Fibroblast of peridontal ligament (primary cell): ENCODE results near the gene FGF12.
A peak's percentile ranks its signal among the peaks of the same experiment; 100 is the strongest.

Experiments
- DNase-seq: peaks from one replicate; pipeline ENCODE4 v3.0.0-alpha.2; 2010; ENCODE audit errors: extremely low read depth

The FGF12 gene

DNA sequence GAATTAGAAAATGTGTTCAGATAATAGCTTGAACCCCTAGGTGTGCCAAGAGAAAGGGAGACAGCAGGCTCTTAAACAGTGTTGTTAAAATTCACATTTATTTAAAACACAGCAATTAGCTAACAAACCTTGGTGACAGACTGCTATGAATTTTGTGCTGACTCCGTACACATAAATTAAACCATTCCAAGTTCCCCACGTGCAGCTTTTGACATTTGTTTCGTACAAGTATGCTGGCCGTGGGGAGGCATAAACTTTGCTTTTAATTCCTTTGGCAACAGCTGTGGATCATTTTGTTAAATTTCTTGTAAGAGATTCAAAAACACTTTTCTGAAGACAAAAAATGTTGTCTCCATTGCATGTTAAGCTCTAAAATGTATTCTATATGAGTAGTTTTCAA lies 465.3 kb downstream of the FGF12 start:
- no peak for DNase-seq

DNA sequence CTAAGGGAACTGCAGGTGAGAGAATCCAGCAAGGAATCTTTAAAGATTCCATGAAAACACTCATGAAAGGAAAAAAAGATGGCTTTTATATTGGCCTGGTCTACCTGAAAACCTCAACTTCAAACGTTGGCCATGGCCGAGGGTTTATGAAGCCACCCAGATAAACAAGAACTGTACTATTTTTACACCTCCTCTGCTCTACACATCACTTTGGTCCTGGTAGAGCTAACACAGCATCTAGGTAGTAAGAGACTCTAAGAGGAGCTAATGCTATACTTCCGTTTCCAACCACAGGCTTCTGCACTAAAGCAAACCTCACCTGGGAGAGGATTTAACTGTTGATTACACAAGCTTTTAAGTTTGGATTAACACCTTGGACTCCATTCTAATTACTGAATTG lies 466.2 kb downstream of the FGF12 start:
- no peak for DNase-seq

DNA sequence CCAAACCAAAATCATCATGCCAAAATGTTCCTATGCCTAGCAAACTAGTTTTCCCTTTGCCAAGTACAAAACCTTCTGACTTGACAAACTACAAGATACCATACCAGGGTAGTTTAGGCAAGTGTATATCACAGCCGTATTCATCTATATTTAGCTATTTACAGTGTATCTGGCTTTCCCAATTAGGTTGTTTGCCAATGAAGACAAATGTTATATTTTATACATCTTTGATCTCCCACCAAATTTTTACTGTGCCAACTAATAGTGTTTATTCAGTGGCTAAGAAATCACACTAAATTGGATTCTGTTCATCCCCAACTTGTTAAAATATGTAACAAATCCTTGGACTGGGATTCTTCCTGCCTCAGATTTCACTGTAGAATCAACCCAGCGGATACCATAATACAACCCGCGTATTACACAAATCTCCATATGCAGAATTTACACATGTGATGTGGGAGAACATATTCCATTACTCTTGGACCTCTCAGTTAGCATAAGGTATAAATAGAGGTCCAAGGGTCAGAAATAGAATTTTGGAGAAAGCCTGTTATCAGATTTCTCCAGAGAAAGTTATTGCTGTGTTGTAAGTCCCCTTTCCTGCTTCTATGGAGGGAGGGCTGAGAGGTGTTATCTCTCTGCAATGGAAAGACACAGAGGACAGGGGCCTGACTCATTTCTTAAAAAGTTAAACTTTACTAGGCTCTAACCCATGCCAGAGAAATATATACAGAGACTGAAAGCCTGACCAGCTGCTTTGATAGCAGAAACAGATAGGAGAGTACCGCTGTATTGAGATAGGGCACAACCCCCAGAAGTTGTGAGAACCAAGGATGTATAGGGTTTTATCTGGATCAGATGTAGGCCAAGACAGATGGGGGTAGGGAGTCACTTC lies 467.0 kb downstream of the FGF12 start:
- no peak for DNase-seq

DNA sequence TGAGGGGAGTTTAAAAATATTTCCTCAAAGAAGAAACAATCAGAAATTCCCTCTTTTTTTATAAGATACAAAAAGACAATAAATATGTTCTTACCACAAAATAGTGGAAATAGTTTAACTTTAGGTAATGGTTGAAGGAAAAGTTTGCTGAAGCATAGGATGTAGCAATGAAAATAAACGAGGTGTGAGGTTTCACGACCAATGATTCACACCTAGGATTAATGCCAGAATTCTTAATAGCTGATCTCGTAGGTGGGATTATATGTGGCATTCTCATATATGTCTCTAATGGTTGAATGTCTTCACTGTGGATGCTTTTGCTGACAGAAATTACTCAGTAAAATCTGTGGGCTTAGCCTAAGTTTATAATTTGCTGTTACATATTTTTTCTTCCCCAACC lies 467.7 kb downstream of the FGF12 start:
- DNase-seq = no peak

DNA sequence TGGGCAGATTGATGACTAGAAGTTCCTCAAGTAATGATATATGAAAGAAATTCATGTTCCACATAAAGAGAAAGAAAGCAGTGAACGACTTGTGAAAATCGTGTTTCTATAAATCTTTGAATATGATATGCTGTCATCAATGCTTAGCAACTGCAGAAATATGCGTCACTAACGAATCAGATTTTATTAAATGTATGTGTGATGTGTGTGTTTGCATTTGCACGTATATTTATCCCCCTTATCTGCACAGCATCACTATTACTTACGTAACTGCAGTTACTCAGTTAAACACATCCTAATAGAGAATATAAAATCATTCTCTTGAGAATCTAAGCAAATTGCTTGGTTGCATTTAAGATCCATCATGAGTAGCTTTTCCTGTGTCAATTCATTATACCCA lies 468.6 kb downstream of the FGF12 start:
- DNase-seq = no peak

DNA sequence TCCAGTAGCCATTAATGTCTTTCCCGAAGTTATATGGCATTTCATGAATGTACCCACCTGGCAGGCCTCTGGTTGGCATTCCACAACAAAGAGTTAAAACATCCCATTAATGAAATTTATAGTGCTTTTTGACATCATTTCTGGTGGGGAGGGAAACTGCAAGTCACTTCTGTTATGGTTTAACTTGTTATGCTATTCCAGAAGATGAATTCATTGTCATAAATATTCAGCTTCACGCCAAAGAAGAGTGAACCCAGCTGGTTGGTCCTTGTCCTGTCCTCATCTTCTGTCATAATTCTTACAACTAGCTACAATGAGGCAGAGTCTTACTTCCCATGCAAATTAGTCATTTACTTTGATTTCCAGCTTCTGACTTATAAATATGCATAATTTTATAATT lies 471.5 kb downstream of the FGF12 start:
- no peak for DNase-seq

DNA sequence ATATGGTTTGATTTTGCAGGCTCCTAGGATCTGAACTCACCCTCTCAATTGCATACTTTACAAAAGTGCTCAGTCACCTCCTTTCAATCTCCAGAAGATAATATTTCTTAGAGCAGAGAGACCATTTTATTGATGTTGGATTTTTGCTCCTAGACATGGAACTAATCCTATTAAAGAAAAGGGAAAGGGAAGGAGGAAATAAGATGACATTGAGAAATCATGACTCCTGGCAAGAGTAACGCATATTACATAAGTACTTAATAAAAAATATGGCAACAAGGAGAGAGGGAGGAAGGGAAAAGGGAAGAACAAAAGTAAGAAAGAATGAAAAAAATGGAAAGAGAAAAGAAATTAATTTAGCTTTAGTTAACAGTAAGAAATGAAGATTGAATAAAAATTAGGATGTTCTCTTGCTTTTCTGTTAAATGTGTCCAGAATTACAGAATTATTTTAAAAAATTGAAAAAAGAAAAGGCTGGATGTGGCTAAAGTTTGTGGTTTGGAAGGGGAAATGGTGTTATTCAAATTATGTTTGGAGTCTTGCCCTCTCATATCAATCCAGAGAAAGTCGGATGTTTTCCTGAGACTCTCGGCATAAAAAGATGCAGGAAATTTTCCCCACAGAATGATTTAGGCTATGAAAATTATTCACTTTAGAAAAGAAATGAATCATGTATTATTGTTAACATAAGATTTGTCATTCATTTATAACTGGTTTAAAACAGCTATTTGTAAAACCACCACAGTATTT lies 474.0 kb downstream of the FGF12 start:
- no peak for DNase-seq

DNA sequence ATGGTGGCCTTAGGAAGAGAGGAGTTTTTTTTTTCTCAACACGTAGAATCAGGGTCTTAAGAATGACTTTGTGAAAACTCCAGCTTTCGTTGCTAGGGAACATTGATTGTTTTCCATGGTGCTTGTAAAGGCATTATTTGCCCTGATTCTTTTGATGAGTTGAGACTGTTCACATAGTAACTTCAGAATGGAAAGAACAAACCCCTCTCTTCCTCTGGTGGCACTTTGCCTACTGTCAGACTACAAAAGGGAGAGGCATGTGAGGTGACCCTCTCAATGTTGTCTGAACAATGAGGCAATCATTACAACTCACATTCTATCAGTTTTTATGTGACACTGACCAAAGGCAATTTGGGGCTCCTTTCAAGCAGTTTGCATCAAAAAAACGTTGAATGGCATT lies 477.8 kb downstream of the FGF12 start:
- DNase-seq = no peak

DNA sequence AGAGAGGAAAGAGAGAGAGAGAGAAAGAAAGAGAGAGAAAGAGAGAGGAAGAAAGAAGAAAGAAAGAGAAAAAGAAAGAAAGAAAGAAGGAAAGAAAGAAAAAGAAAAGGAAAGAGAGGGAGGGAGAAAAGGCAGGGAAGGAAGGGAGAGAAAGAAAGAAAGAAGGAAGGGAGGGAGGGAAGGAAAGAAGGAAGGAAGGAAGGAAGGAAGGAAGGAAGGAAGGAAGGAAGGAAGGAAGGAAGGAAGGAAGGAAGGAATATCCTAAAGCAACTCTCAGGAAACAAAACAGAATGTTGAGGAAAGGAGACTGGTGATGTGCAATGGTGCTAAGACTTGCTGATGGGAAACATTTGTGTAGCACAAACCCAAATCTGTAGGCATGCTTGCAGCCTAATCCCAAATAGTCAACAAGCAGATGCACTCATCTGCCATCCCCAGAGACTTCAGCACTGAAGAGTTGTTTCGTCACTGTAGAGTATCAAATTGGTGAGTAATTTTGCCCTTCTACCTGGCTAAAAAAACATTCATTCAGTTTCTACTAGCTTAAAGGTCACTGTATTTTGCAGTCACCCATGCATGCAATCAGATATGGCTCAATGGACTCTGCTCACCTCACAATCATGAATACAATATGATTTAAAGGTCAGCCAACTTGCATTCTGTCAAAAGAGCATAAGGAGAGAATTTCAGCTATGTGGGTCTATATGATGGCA lies 480.3 kb downstream of the FGF12 start:
- DNase-seq = no peak

DNA sequence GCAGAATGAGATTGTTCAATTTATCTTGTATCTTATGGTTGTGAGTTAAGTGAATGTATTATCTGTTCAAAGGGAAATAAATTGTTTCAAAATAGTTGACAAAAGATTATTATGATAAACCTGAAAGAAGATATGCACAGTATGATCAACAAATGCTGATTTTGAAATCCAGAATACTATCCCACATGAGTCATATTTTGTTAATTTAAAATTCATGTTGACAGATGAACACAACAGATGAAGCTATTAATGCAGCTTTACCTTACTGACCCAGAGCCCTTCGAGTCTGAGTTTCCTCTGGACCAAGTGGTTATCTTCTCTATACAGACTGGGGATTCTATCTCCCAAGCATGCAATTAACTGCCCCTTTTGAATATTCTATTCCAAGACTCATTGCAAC lies 482.8 kb downstream of the FGF12 start:
- DNase-seq = no peak

DNA sequence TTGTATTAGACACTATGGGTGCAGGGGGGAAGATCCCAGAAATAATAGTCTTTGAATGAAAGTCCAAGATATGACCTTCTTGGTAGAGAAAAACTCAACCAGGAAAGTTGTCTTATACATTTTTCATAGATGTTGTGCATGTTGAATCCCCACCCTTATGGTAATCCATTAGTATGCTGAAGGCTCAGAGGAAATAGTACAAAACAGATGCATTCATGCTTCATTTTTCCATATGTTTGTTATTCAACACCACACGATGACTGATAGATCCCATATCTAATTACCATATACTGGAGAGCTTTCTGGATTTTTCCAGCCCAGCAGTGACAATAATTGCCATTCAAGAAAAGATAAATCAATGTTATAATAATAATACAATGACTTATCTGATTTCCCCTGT lies 487.4 kb downstream of the FGF12 start:
- no peak for DNase-seq

DNA sequence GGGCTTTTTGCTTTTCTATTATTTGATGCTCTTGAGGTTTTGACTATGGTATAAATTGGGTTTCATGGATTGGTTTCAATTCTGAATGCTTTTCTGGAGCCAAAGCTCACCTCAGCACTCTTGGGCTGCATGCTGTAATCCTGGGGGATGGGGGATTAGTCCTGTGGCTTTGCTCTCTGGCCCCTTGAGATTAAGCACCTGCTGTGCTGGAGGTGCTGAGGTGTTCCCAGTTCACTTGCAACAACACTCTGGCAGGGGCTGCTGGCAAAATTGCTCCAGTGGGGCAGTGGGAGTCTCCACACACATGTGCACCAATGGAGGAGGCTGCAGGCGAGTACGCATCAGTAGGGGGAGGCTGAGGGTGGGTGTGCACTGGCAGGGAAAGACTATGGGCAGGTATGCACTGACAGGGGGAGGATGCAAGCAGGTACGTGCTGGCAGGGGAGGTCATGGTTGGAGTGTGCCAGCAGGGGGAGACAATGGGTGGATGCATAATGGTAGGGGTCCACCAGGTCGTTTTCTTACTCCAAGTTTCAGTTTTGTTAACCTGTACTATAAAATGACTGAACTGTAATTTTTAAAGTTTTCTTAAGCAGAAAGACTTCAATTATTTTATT lies 489.2 kb downstream of the FGF12 start:
- DNase-seq = no peak

DNA sequence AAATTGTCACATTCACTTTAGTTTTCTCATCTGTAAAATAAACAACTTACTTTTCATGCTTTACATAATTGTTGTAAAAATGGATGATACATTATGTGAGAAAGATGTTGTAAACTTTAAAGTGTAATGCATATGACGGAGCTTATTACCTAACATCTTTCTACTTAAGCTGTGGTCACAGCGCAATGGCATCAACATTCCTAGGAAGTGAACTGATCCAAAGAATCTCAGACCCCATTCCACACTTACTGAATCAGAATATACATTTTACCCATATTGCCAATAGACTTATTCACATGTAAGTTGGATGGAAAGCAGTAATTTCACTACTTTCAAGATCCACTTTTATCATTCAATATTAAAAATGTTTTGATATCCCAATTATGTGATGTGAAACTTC lies 497.5 kb downstream of the FGF12 start:
- DNase-seq = peak; percentile 46

DNA sequence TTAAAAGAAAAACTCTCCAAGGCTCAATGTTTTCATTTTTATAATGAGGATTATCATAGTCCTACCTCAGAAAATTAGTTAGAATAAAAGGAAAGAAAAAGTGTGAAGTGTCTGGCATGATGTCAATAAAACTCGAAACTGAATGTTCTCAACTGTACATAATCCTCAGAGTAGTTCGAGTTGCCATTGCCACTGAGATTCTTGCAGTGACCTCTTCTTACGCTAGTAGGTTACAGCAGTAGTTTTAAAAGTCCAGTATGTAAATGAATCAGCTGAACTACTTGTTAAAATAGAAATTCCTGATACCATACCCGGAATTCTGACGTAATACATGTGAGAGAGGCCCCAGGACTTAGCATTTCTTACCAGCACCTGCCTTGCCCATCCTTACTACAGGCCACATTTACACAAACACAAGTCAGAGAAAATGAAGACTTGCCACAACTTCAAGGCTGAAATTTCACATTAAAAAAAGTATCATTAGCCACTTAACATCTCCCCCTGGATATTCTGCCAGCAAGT lies 502.6 kb downstream of the FGF12 start:
- DNase-seq = no peak

DNA sequence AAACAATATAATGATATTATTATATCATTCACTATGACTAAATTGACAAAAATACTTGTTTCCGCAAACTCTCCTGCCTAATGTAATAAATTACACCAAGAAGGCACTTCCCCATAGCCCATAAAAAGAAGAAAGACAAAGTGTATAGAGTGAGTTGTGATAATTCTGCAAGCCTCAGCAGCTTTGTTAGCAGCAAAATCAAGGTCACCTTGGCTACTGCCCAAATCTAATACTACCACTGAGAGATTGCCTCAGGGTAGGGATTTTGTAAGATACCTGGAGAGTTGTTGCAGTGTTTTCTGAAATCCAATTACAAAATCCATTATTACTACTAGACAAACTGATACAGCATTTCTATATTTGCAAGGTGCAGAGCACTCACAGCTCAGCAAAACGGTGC lies 503.5 kb downstream of the FGF12 start:
- no peak for DNase-seq

DNA sequence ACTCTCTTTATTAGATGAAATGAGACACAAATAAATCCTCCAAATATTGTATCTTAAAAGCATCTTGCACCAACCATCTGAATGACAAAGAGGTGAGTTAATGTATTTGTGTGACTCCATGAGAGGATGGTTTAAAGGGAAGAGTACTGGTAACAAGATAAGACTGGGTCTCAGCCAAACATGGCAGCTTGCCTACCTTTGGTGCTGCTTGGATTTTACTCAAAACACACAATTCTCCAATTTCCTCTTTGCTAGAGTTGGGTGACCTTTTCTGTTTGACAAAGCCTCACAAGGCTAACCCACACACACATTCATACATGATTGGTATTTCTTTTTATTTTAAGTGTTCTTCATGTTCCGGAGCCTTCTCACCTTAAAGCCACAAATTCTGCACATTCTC lies 506.4 kb downstream of the FGF12 start:
- DNase-seq = no peak

DNA sequence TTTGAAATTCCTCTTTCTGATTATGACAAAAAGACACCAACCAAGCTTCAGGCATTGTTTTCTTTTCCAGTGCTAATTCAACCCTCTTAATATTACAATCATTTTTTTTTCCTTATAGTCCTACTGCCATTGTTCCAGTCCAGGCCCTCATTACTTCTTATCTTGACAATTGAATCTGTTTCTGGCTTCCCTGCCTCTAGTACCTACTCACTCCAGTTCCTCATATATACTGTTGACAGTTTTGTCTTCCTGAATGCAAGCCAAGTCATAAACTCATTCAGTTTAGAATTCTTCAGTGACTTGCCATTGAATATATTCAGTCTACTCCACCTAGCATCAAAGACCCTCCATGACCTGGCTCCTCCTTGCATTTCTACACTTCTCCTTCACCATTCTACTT lies 507.4 kb downstream of the FGF12 start:
- no peak for DNase-seq

DNA sequence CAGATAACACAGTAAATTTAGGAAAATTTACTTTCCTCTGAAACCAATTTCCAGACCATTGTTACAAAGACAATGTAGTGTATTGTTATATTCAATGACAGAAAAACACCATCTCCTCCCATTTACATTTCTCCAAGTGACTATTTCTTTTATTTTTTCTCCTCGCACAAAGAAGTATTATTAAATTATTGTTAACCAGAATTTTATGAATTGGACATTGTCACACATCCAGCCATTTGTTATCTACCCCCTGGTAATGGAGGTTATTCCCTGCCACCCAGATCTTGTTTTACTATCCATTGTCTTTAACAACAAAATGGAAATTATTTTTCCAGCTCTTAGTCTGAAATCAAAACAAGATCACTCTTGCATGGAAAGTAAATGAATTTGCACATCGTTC lies 511.3 kb downstream of the FGF12 start:
- no peak for DNase-seq

DNA sequence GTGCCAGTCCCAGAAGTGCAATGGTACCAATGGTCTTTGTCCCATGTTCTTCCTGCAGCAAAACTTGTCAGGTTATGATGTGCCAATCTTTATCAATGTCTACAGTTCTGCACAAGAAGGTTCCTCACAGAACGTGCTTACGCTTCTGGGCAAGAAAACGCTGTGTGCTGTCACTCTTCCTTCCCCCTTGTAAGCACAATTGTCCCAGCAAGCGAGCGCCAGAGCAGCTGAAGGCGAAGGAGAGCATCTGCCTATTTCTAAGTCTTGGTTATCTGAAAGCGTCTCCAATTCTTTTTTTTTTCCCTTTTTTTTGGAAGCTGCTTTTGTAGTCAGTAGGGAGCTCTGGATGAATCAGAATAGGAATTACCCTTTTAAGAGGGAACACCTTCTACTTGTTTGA lies 514.4 kb downstream of the FGF12 start:
- no peak for DNase-seq

DNA sequence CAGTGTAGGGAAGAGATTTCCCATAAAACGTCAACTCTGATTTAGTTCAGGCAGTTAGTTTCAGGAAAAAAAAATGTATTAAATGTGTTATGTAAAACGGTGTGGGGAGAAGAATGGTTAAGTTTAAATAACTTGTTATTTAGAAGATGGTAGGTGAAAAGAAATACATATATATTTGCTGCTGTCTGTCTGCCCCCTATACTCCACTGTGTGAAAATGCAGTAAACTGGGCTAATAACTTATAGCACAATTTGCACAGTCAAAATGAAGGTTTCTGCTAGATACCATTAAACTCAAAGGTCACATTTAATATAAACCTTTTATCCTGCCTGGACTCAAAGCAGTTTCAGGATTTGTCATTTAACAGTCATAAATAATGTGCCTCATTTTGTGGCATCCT lies 515.0 kb downstream of the FGF12 start:
- DNase-seq = no peak

DNA sequence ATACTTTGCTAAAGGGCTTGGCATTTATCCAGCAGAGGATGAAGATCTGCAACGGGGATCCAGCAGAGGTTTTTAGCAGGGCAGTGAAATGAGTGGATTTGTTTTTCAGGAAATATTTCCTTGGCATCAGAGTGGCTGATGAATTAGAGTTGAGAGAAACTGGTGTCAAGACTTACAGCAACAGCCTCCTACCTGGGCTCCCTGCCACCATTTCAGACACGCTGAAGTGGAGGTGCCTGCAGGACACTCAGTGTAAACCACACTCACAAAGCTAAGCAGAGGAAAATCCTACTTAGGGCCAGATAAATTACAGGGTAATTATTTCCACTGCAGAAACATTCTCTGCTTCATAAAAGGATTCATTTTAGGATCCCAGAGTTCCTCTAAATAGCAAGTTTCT lies 519.7 kb downstream of the FGF12 start:
- no peak for DNase-seq

DNA sequence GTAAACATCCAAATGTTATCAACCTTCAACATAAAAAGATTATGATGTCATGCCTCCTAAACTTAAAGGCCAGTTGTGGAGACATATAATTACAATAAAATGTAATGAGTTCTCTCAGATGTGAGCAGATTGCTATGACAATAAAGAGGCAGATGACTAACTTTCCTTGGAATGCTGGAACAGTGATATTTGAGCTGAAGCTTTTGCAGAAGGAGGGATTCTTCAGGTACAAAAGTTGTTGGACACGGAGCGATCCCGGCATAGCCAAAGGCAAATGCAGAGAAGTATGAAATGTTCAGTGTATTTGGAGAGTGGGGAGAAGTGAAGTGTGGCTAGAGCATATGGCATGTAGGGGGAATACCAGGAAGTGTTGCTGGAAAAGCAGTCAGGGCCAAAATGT lies 520.1 kb downstream of the FGF12 start:
- no peak for DNase-seq
